ENCODE results near the gene RAB1B. TPM values are rescaled to one million over a fixed set of nuclear protein-coding genes. Genes with fewer than 3 reads are reported as not detected.

RAB1B gene
- total RNA-seq, 1 donor from 2014 or later = 120 TPM

DNA sequence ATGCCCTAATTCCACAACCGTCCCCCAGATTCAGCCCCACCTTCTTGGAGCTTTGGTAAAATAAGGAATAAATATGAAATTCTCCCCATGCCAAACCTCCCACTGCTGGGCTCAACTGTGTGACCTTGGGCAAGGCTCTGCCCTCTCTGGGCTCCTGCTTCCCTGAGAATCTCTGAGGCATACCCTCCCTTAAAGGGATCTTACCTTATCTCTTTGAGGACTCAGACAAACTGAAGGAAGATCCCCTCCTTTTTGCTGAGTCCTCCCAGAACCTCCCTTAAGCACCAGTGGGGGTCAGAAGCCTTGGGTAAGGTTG is 45.7 kb downstream of the RAB1B start:
- H3K27me3 Mint-ChIP-seq (ENCODE audit: low read depth, unreplicated experiment) = peaks cover 2% of the 10 kb centered on the region
- H3K36me3 ChIP-seq (ENCODE audit: insufficient read depth, low read length) = no peaks in the 10 kb centered on the region
- peaks cover 6% of the 10 kb centered on the region for H3K36me3 Mint-ChIP-seq (ENCODE audit: low read depth, unreplicated experiment)
- FAIRE-seq = no peak
- H3K4me1 Mint-ChIP-seq (ENCODE audit: low read depth, unreplicated experiment) = peaks cover 33% of the 10 kb centered on the region
- no peaks in the 10 kb centered on the region for H3K27me3 ChIP-seq (ENCODE audit: insufficient read depth, low read length)
- H3K4me1 ChIP-seq (ENCODE audit: insufficient read depth, low read length) = peaks cover 53% of the 10 kb centered on the region
- H3K4me3 Mint-ChIP-seq (ENCODE audit: unreplicated experiment) = peak overlapping the region; percentile 74
- peak overlapping the region; percentile 80 for H3K9ac ChIP-seq (ENCODE audit: low read length)
- H3K4me3 ChIP-seq (ENCODE audit: insufficient read depth, low read depth, low read length) = peak overlapping the region; percentile 48
- H3K4me2 ChIP-seq (ENCODE audit: low read length) = peak overlapping the region; percentile 81
- no peak overlapping the region for H2AFZ ChIP-seq (ENCODE audit: low read depth, low read length)
- no peak for TF ChIP-seq EZH2 (IDR thresholded peaks at IDR 0.05; ENCODE audit: insufficient read depth, low read length)
- TF ChIP-seq, protein P1, sequence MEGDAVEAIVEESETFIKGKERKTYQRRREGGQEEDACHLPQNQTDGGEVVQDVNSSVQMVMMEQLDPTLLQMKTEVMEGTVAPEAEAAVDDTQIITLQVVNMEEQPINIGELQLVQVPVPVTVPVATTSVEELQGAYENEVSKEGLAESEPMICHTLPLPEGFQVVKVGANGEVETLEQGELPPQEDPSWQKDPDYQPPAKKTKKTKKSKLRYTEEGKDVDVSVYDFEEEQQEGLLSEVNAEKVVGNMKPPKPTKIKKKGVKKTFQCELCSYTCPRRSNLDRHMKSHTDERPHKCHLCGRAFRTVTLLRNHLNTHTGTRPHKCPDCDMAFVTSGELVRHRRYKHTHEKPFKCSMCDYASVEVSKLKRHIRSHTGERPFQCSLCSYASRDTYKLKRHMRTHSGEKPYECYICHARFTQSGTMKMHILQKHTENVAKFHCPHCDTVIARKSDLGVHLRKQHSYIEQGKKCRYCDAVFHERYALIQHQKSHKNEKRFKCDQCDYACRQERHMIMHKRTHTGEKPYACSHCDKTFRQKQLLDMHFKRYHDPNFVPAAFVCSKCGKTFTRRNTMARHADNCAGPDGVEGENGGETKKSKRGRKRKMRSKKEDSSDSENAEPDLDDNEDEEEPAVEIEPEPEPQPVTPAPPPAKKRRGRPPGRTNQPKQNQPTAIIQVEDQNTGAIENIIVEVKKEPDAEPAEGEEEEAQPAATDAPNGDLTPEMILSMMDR (IDR thresholded peaks at IDR 0.05; ENCODE audit: insufficient read depth, low read depth, low read length) = no peak
- peaks cover 15% of the 10 kb centered on the region for H4K20me1 ChIP-seq (ENCODE audit: insufficient read depth, low read length)
- no peak for DNase-seq (ENCODE audit: low read depth)
- H3K27ac Mint-ChIP-seq (ENCODE audit: unreplicated experiment) = peak overlapping the region; percentile 71
- peaks cover 7% of the 10 kb centered on the region for H3K9me3 Mint-ChIP-seq (ENCODE audit: unreplicated experiment)
- peaks cover 32% of the 10 kb centered on the region for H3K79me2 ChIP-seq (ENCODE audit: insufficient read depth, low read length)
- H3K27ac ChIP-seq (ENCODE audit: low read depth, low read length) = peak overlapping the region; percentile 90
- no peaks in the 10 kb centered on the region for H3K9me3 ChIP-seq (ENCODE audit: insufficient read depth, low read depth, low read length)

DNA sequence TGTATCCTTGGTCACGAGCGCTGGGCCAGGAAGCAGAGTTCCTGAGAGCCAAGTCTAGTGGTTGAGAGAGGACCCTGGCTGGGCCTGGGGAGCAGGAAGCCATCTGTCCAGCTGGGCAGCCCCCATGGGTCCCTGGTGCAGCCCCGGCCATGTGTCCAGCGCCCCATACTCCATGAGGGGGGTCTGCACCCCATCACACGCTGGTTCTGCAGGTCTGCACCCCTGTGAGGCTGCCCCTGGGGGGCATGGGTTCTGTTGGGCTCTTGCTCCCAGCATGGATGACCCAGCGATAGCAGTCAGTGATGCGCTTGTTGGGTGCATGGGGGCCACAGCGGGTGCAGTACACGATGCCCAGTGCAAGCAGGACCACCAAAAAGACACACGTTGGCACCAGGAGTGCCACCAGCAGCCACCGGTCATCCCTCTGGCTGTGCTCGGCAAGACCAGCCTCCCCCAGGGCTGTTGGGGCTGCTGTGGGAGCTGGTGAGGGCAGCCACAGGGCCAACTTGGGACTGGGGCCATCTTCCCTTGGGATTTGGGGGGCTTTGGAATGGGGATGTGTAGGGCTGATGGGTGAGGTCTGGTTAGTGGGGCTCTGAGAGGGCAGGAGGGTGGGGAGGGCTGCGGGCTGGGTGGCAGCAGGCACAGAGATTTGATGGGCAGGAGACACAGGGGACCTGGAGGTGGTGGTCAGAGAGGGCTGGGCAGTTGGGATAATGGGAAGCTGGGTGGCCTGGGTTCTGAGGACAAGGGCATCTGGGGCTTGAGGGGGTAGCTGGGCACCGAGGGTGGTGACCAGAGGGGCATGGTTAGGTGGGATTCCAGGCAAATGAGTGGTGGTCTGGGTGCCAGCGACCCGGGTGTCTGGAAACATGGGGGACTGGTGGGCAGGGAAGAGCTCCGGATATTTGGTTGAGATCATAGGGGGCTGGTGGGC is 46.4 kb downstream of the RAB1B start:
- H3K4me1 Mint-ChIP-seq (ENCODE audit: low read depth, unreplicated experiment) = peaks cover 34% of the 10 kb centered on the region
- no peaks in the 10 kb centered on the region for H3K9me3 ChIP-seq (ENCODE audit: insufficient read depth, low read depth, low read length)
- H2AFZ ChIP-seq (ENCODE audit: low read depth, low read length) = no peak overlapping the region
- no peaks in the 10 kb centered on the region for H3K27me3 ChIP-seq (ENCODE audit: insufficient read depth, low read length)
- H4K20me1 ChIP-seq (ENCODE audit: insufficient read depth, low read length) = peaks cover 15% of the 10 kb centered on the region
- peak overlapping the region; percentile 90 for H3K27ac ChIP-seq (ENCODE audit: low read depth, low read length)
- H3K36me3 ChIP-seq (ENCODE audit: insufficient read depth, low read length) = no peaks in the 10 kb centered on the region
- H3K4me2 ChIP-seq (ENCODE audit: low read length) = peak overlapping the region; percentile 81
- H3K79me2 ChIP-seq (ENCODE audit: insufficient read depth, low read length) = peaks cover 32% of the 10 kb centered on the region
- peaks cover 9% of the 10 kb centered on the region for H3K9me3 Mint-ChIP-seq (ENCODE audit: unreplicated experiment)
- H3K4me3 ChIP-seq (ENCODE audit: insufficient read depth, low read depth, low read length) = peak overlapping the region; percentile 48
- no peak for TF ChIP-seq EZH2 (IDR thresholded peaks at IDR 0.05; ENCODE audit: insufficient read depth, low read length)
- TF ChIP-seq, protein P1 (IDR thresholded peaks at IDR 0.05; ENCODE audit: insufficient read depth, low read depth, low read length) = no peak
- H3K27ac Mint-ChIP-seq (ENCODE audit: unreplicated experiment) = no peak overlapping the region
- H3K27me3 Mint-ChIP-seq (ENCODE audit: low read depth, unreplicated experiment) = peaks cover 2% of the 10 kb centered on the region
- DNase-seq (ENCODE audit: low read depth) (no peak), FAIRE-seq (no peak)
- H3K9ac ChIP-seq (ENCODE audit: low read length) = peak overlapping the region; percentile 80
- peaks cover 6% of the 10 kb centered on the region for H3K36me3 Mint-ChIP-seq (ENCODE audit: low read depth, unreplicated experiment)
- no peak overlapping the region for H3K4me3 Mint-ChIP-seq (ENCODE audit: unreplicated experiment)
- H3K4me1 ChIP-seq (ENCODE audit: insufficient read depth, low read length) = peaks cover 53% of the 10 kb centered on the region

DNA sequence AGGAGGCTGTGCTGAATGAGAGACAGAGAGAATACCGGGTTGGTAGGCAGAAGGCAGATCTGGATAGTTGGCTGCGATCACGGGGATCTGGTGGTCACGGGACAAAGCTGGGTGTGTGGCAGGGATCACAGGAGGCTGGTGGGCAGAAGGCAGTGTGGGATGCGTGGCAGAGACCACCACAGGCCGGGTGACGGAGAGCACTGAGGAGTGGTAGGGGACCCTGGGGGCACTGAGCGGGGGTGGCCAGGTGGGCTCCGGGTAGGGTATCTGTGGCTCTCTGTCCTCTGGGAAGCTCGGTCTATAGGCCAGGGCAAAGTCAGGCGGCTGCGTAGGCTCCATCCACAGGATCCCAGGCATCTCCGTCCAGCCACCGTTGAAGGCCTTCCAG is 47.1 kb downstream of the RAB1B start:
- Mint-ChIP-seq H3K4me3 (ENCODE audit: unreplicated experiment) (no peak overlapping the region), H3K9me3 (ENCODE audit: unreplicated experiment) (peaks cover 14% of the 10 kb centered on the region), H3K27ac (ENCODE audit: unreplicated experiment) (no peak overlapping the region), H3K36me3 (ENCODE audit: low read depth, unreplicated experiment) (peaks cover 8% of the 10 kb centered on the region), H3K27me3 (ENCODE audit: low read depth, unreplicated experiment) (peaks cover 2% of the 10 kb centered on the region), H3K4me1 (ENCODE audit: low read depth, unreplicated experiment) (peaks cover 34% of the 10 kb centered on the region)
- Histone ChIP-seq H2AFZ (ENCODE audit: low read depth, low read length) (no peak overlapping the region), H3K9me3 (ENCODE audit: insufficient read depth, low read depth, low read length) (no peaks in the 10 kb centered on the region), H3K27me3 (ENCODE audit: insufficient read depth, low read length) (no peaks in the 10 kb centered on the region), H3K36me3 (ENCODE audit: insufficient read depth, low read length) (no peaks in the 10 kb centered on the region), H3K4me2 (ENCODE audit: low read length) (peak overlapping the region; percentile 81), H3K79me2 (ENCODE audit: insufficient read depth, low read length) (peaks cover 32% of the 10 kb centered on the region), H3K4me1 (ENCODE audit: insufficient read depth, low read length) (peaks cover 53% of the 10 kb centered on the region), H4K20me1 (ENCODE audit: insufficient read depth, low read length) (peaks cover 15% of the 10 kb centered on the region), H3K27ac (ENCODE audit: low read depth, low read length) (no peak overlapping the region), H3K9ac (ENCODE audit: low read length) (peak overlapping the region; percentile 80), H3K4me3 (ENCODE audit: insufficient read depth, low read depth, low read length) (peak overlapping the region; percentile 48)
- DNase-seq (ENCODE audit: low read depth) (no peak), FAIRE-seq (no peak)
- TF ChIP-seq EZH2 (IDR thresholded peaks at IDR 0.05; ENCODE audit: insufficient read depth, low read length) = no peak
- TF ChIP-seq, protein P1 (IDR thresholded peaks at IDR 0.05; ENCODE audit: insufficient read depth, low read depth, low read length) = no peak

All from astrocyte (in vitro differentiated cells and primary cell).